HG03060 (cell line): Measurements from ENCODE around the gene USP17L10.
"Not testable (repeated sequence)": the region's sequence is repeated elsewhere in the genome, so short reads cannot be mapped to it uniquely, and the experiment has no call there.

Source experiments
- ATAC-seq: cut with Tn5 transposase; IDR thresholded peaks from one replicate; pipeline ENCODE4 v1.9.1; 2021; ENCODE audit warnings: low read depth, moderate number of reproducible peaks; ENCODE audit not compliant: unreplicated experiment

The USP17L10 gene

GRCh38 chr4:9210357-9210756 is at the start of gene USP17L10:
Gene USP17L10, plus strand, starts transcription at chr4:9210657. Its CDS starts 0 bp downstream, at chr4:9210657.
- ATAC-seq: not testable (repeated sequence)

- ATAC-seq: not testable (repeated sequence)
These were observed 44.5 kb upstream of the USP17L10 start for GRCh38 chr4:9165990-9166389.

GRCh38 chr4:9169791-9170459 is 40.5 kb upstream of the USP17L10 start, which contains the start of gene FAM90A26:
Gene FAM90A26, plus strand, starts transcription at chr4:9170409. Its CDS starts 2,764 bp downstream, at chr4:9173173.
- not testable (repeated sequence) for ATAC-seq

GRCh38 chr4:9214701-9215100 is 4.2 kb downstream of the USP17L10 start:
- ATAC-seq: not testable (repeated sequence)

GRCh38 chr4:9215105-9215504 is 4.6 kb downstream of the USP17L10 start, which contains the start of gene USP17L11:
Gene USP17L11, plus strand, starts transcription at chr4:9215405. Its CDS starts 0 bp downstream, at chr4:9215405.
- not testable (repeated sequence) for ATAC-seq

GRCh38 chr4:9219852-9220251 is 9.4 kb downstream of the USP17L10 start, which contains the start of gene USP17L12:
Gene USP17L12, plus strand, starts transcription at chr4:9220152. Its CDS starts 0 bp downstream, at chr4:9220152.
- ATAC-seq: not testable (repeated sequence)

- ATAC-seq: not testable (repeated sequence)
These were observed 14.1 kb downstream of the USP17L10 start, which contains the start of gene USP17L13 for GRCh38 chr4:9224596-9224995. Gene USP17L13, plus strand, starts transcription at chr4:9224896. Its CDS starts 0 bp downstream, at chr4:9224896.

GRCh38 chr4:9230249-9230648 is 19.8 kb downstream of the USP17L10 start:
- not testable (repeated sequence) for ATAC-seq

GRCh38 chr4:9234085-9234484 is 23.6 kb downstream of the USP17L10 start, which contains the start of gene USP17L15:
Gene USP17L15, plus strand, starts transcription at chr4:9234385. Its CDS starts 0 bp downstream, at chr4:9234385.
- ATAC-seq: not testable (repeated sequence)

GRCh38 chr4:9238461-9238860 is 28.0 kb downstream of the USP17L10 start:
- not testable (repeated sequence) for ATAC-seq

GRCh38 chr4:9243579-9243978 is 33.1 kb downstream of the USP17L10 start, which contains the start of gene USP17L17:
Gene USP17L17, plus strand, starts transcription at chr4:9243879. Its CDS starts 0 bp downstream, at chr4:9243879.
- ATAC-seq: not testable (repeated sequence)

GRCh38 chr4:9247953-9248680 is 37.7 kb downstream of the USP17L10 start, which contains the start of gene USP17L18:
Gene USP17L18, plus strand, starts transcription at chr4:9248630. Its CDS starts 0 bp downstream, at chr4:9248630.
- ATAC-seq: not testable (repeated sequence)

- not testable (repeated sequence) for ATAC-seq
These were observed 42.6 kb downstream of the USP17L10 start, which contains the start of gene USP17L19 for GRCh38 chr4:9253078-9253477. Gene USP17L19, plus strand, starts transcription at chr4:9253378. Its CDS starts 0 bp downstream, at chr4:9253378.

- ATAC-seq: not testable (repeated sequence)
These were observed 47.4 kb downstream of the USP17L10 start, which contains the start of gene USP17L20 for GRCh38 chr4:9257824-9258223. Gene USP17L20, plus strand, starts transcription at chr4:9258124. Its CDS starts 0 bp downstream, at chr4:9258124.
